Activated naive CD8-positive, alpha-beta T cell treated with anti-CD3 and anti-CD28 coated beads, Interleukin-2, amount 10 ng/mL, durations not matched to agents 7 days and 5 days (primary cell): ENCODE results near the gene PLA2G7. TPM values are rescaled to one million over a fixed set of nuclear protein-coding genes. Genes with fewer than 3 reads are reported as not detected.
"Not testable (repeated sequence)": the region's sequence is repeated elsewhere in the genome, so short reads cannot be mapped to it uniquely, and the experiment has no call there.

Source experiments
- ATAC-seq: fragments of 150-1000 bp; cut with Tn5 transposase; one replicate; pipeline ENCODE4 v1.10.0; 2021; ENCODE audit warnings: low read depth, moderate library complexity
- POLR2A ChIA-PET: fragments of 350-600 bp; sonication (Branson Sonifier 250); formaldehyde crosslinking; loops from one replicate; lab custom pipeline; 2021; ENCODE audit warnings: antibody characterized with exemption; lab: Charles Lee
- DNase-seq: peaks from one replicate; pipeline ENCODE4 v3.0.0; 2021
- H3K27ac Mint-ChIP-seq: one replicate; pipeline ENCODE4 v1.8.0; 2022; ENCODE audit warnings: mild to moderate bottlenecking, mixed read lengths
- H3K27me3 Mint-ChIP-seq: one replicate; pipeline ENCODE4 v1.8.0; 2022; ENCODE audit warnings: mild to moderate bottlenecking, moderate library complexity, mixed read lengths
- H3K36me3 Mint-ChIP-seq: one replicate; pipeline ENCODE4 v1.8.0; 2021; ENCODE audit warnings: mild to moderate bottlenecking, mixed read lengths
- H3K4me1 Mint-ChIP-seq: one replicate; pipeline ENCODE4 v1.8.0; 2021; ENCODE audit warnings: mixed read lengths
- H3K4me3 Mint-ChIP-seq: one replicate; pipeline ENCODE4 v1.8.0; 2022; ENCODE audit warnings: mild to moderate bottlenecking, moderate library complexity, mixed read lengths
- H3K9me3 Mint-ChIP-seq: one replicate; pipeline ENCODE4 v1.8.0; 2021; ENCODE audit warnings: mixed read lengths
- total RNA-seq, 2 experiments: library from RNA; stranded (reverse); gene quantifications; one replicate each; pipeline ENCODE4 v1.2.3, GENCODE V29; 2021

Gene PLA2G7
- total RNA-seq, 2 experiments from 2014 or later = 7.5 to 9.6 TPM

- no peaks in the 10 kb centered on the region for H3K27me3 Mint-ChIP-seq
- DNase-seq = no peak
- H3K27ac Mint-ChIP-seq = no peak overlapping the region
- H3K36me3 Mint-ChIP-seq = no peaks in the 10 kb centered on the region
- H3K4me1 Mint-ChIP-seq = no peaks in the 10 kb centered on the region
- POLR2A ChIA-PET = no interaction called here
- no peak overlapping the region for H3K4me3 Mint-ChIP-seq
- ATAC-seq = no peak
- no peaks in the 10 kb centered on the region for H3K9me3 Mint-ChIP-seq
These were observed 25.8 kb upstream of the PLA2G7 start for GRCh38 chr6:46760925-46761324.

DNA sequence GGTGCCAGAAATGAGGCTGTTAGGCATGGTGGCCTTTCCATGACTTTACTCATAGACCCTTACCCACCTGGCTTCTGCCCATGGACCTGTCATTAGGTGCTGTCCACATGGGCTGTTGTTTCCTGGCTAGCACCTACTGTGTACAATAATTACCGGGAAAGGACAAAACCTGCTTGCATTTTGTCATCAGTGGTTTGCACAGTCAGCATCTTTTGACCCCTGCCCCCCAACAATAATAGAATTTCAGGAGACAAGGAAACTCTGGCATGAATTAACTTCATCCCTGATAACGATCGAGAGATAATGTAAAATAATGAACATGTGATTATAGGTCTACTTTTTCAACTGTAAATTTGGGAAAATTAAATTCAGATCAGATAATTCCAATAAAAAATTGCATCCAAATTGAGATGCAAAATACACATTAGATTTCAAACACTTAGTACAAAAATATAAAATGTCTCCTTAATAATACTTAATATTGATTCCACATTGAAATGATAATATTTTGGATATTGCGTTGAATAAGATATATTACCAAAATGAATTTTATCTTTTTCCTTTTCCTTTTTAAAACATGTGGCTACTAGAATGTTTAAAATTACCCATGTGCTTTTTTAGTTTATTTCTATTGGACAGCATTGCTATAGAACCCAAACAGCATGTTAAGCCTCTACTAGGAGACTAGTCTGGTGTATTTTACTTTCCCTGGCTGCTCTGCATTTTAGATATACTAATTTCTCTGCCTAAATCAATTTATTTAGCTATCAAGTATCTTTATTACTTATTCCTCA, 24.0 kb upstream of the PLA2G7 start:
- Mint-ChIP-seq H3K27ac (no peak overlapping the region), H3K9me3 (no peaks in the 10 kb centered on the region), H3K4me1 (no peaks in the 10 kb centered on the region), H3K36me3 (no peaks in the 10 kb centered on the region), H3K27me3 (no peaks in the 10 kb centered on the region), H3K4me3 (no peak overlapping the region)
- POLR2A ChIA-PET = no interaction called here
- ATAC-seq (no peak), DNase-seq (no peak)

DNA sequence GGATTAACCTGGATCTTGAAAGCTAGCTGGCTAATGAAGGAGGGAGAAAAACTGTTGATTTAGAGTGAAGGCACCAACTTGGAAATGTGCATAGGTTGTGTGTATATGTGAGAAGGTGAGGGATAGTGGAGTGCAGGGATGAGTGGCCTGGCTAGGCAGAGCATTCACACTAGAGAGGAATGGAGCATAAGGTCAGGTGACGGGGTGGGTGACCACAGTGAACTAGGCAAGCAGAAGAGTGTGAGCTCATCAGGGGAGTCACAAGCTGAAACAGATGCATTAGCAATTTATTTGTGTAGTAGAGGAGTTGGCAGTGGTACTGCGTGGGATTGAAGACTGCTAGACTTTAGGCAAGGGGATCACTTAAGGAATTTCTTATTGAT, 22.0 kb upstream of the PLA2G7 start:
- DNase-seq (no peak), ATAC-seq (no peak)
- peaks cover 2% of the 10 kb centered on the region for H3K27me3 Mint-ChIP-seq
- H3K36me3 Mint-ChIP-seq = no peaks in the 10 kb centered on the region
- no peaks in the 10 kb centered on the region for H3K4me1 Mint-ChIP-seq
- no peak overlapping the region for H3K4me3 Mint-ChIP-seq
- POLR2A ChIA-PET = no interaction called here
- no peaks in the 10 kb centered on the region for H3K9me3 Mint-ChIP-seq
- H3K27ac Mint-ChIP-seq = no peak overlapping the region

GRCh38 chr6:46756469-46757213, 21.5 kb upstream of the PLA2G7 start:
- Mint-ChIP-seq H3K9me3 (no peaks in the 10 kb centered on the region), H3K4me3 (no peak overlapping the region), H3K4me1 (no peaks in the 10 kb centered on the region), H3K27me3 (peaks cover 2% of the 10 kb centered on the region), H3K36me3 (no peaks in the 10 kb centered on the region), H3K27ac (no peak overlapping the region)
- ATAC-seq = no peak
- POLR2A ChIA-PET = no interaction called here
- no peak for DNase-seq

DNA sequence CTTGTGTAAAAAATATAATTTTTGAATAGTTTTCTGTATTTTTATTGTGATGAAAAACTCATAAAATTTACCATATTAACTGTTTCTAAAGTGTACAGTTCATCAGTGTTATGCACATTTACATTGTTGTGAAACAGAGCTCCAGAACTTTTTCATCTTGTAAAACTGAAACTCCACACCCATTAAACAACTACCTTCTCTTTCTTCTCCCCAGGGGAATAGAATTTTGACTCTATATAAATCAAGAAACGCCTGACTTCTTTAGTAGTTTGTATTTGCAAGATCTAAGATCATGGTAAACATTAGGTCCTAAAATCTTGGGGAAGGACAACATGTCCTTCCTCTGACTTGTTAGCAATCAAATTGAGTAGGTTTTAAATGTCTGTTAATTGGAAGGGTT, 20.7 kb upstream of the PLA2G7 start:
- H3K27ac Mint-ChIP-seq = no peak overlapping the region
- DNase-seq = no peak
- H3K9me3 Mint-ChIP-seq = no peaks in the 10 kb centered on the region
- H3K4me3 Mint-ChIP-seq = no peak overlapping the region
- no peaks in the 10 kb centered on the region for H3K4me1 Mint-ChIP-seq
- peaks cover 4% of the 10 kb centered on the region for H3K27me3 Mint-ChIP-seq
- no peaks in the 10 kb centered on the region for H3K36me3 Mint-ChIP-seq
- ATAC-seq = no peak
- POLR2A ChIA-PET = no interaction called here

DNA sequence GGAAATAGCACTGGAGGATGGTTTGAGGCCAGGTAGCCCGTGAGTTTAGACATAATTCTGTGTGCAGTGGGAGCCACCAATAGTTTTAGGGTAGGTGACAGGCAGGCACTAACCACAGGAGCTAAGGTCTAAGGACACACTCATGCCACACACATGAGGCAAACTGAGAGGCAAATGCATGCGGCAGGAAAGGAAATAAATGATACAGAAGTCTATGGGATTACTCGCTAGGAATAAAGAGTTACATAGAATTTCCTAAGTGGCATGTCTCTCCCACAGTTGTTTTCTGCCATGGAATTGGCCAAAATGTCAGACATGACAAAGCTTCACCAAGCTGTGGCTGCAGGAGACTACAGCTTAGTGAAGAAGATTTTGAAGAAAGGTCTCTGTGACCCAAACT, 16.5 kb upstream of the PLA2G7 start:
- Mint-ChIP-seq H3K9me3 (no peaks in the 10 kb centered on the region), H3K27ac (no peak overlapping the region), H3K4me1 (no peaks in the 10 kb centered on the region), H3K4me3 (no peak overlapping the region), H3K36me3 (no peaks in the 10 kb centered on the region), H3K27me3 (peaks cover 6% of the 10 kb centered on the region)
- ATAC-seq = no peak
- POLR2A ChIA-PET = no interaction called here
- DNase-seq = no peak

- no peaks in the 10 kb centered on the region for H3K4me1 Mint-ChIP-seq
- no peak overlapping the region for H3K27ac Mint-ChIP-seq
- H3K27me3 Mint-ChIP-seq = peaks cover 13% of the 10 kb centered on the region
- no peaks in the 10 kb centered on the region for H3K36me3 Mint-ChIP-seq
- ATAC-seq (no peak), DNase-seq (no peak)
- POLR2A ChIA-PET = no interaction called here
- H3K4me3 Mint-ChIP-seq = no peak overlapping the region
- no peaks in the 10 kb centered on the region for H3K9me3 Mint-ChIP-seq
These were observed 14.6 kb upstream of the PLA2G7 start for GRCh38 chr6:46749731-46750130.

GRCh38 chr6:46748940-46749503, 13.8 kb upstream of the PLA2G7 start:
- H3K9me3 Mint-ChIP-seq = no peaks in the 10 kb centered on the region
- H3K4me1 Mint-ChIP-seq = no peaks in the 10 kb centered on the region
- no peaks in the 10 kb centered on the region for H3K36me3 Mint-ChIP-seq
- DNase-seq (no peak), ATAC-seq (no peak)
- peaks cover 13% of the 10 kb centered on the region for H3K27me3 Mint-ChIP-seq
- H3K27ac Mint-ChIP-seq = no peak overlapping the region
- H3K4me3 Mint-ChIP-seq = no peak overlapping the region
- POLR2A ChIA-PET = no interaction called here

- POLR2A ChIA-PET = no interaction called here
- Mint-ChIP-seq H3K4me1 (no peaks in the 10 kb centered on the region), H3K4me3 (no peak within 1 kb of the TSS), H3K27me3 (peaks cover 10% of the 10 kb centered on the region), H3K36me3 (no peaks in the 10 kb centered on the region), H3K27ac (no peak within 1 kb of the TSS), H3K9me3 (no peaks in the 10 kb centered on the region)
- DNase-seq (no peak), ATAC-seq (no peak)
These were observed 11.5 kb upstream of the PLA2G7 start, which contains the start of gene ANKRD66 for GRCh38 chr6:46746696-46747095. ANKRD66 (plus strand) TSS chr6:46746933; CDS start chr6:46751949, 5,016 bp downstream.

DNA sequence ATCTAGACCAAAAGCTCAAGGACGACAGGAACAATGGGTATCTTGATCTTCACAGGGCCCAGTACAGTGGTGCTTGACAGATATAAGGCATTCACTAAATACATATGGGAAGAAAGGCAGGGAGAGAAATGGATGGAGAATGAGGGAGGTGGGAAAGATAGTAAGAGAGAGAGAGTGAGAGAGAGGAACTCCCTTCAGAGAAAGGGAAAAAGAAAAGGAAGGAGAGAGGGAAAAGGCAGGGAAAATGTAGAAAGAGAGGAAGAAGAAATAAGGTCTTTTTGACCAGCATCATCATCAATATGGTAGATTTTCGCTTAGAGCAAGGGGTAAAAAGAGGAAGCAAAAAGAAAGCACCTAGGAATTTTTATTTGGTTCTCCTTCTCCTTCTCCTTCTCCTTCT, 10.8 kb upstream of the PLA2G7 start:
- Mint-ChIP-seq H3K27me3 (peaks cover 8% of the 10 kb centered on the region), H3K4me3 (no peak overlapping the region), H3K4me1 (no peaks in the 10 kb centered on the region), H3K9me3 (no peaks in the 10 kb centered on the region), H3K36me3 (no peaks in the 10 kb centered on the region), H3K27ac (no peak overlapping the region)
- no peak for ATAC-seq
- no peak for DNase-seq
- POLR2A ChIA-PET = no interaction called here

GRCh38 chr6:46744159-46744725, 9.1 kb upstream of the PLA2G7 start:
- H3K27ac Mint-ChIP-seq, H3K4me1 Mint-ChIP-seq, H3K9me3 Mint-ChIP-seq, DNase-seq, POLR2A ChIA-PET, ATAC-seq, H3K36me3 Mint-ChIP-seq, H3K4me3 Mint-ChIP-seq: not testable (repeated sequence)
- H3K27me3 Mint-ChIP-seq = peaks cover 12% of the 10 kb centered on the region

GRCh38 chr6:46743425-46744158, 8.4 kb upstream of the PLA2G7 start:
- DNase-seq (no peak), ATAC-seq (no peak)
- H3K36me3 Mint-ChIP-seq = no peaks in the 10 kb centered on the region
- POLR2A ChIA-PET = no interaction called here
- H3K27me3 Mint-ChIP-seq = peaks cover 12% of the 10 kb centered on the region
- no peak overlapping the region for H3K27ac Mint-ChIP-seq
- no peaks in the 10 kb centered on the region for H3K9me3 Mint-ChIP-seq
- H3K4me3 Mint-ChIP-seq = no peak overlapping the region
- H3K4me1 Mint-ChIP-seq = no peaks in the 10 kb centered on the region

- Mint-ChIP-seq H3K27ac (no peak overlapping the region), H3K4me1 (no peaks in the 10 kb centered on the region), H3K9me3 (no peaks in the 10 kb centered on the region), H3K36me3 (no peaks in the 10 kb centered on the region), H3K4me3 (no peak overlapping the region), H3K27me3 (peaks cover 16% of the 10 kb centered on the region)
- ATAC-seq = no peak
- POLR2A ChIA-PET = no interaction called here
- DNase-seq = no peak
These were observed 6.7 kb upstream of the PLA2G7 start for GRCh38 chr6:46741910-46742309.
